Thyroid gland (tissue), 4 donors: ENCODE results near the gene DCLK2.

ENCODE experiments used
- CTCF ChIP-seq, 6 experiments: fragments of 200-600 bp in 3 of 6; fragments of 450-650 bp in 3 of 6; sonication (generic) in 3 of 6; IDR thresholded peaks; one replicate each; pipeline ENCODE4 v1.5.1; 2016 to 2019; ENCODE audit warnings: antibody characterized with exemption in 6 of 6, mild to moderate bottlenecking in 2 of 6, inconsistent platforms in 1 of 6, moderate library complexity in 1 of 6
- POLR2A ChIP-seq, 2 donors: fragments of 450-650 bp; IDR thresholded peaks; one replicate each; pipeline ENCODE4 v1.6.1; 2017; ENCODE audit warnings: antibody characterized with exemption in 2 of 2, mild to moderate bottlenecking in 2 of 2, moderate library complexity in 1 of 2

GRCh38 chr4:150096625-150097024 lies 18.4 kb downstream of the DCLK2 start:
- TF ChIP-seq CTCF (IDR thresholded peaks at IDR 0.05): no peak
- no peak for TF ChIP-seq POLR2A (IDR thresholded peaks at IDR 0.05)
